Mucosa of descending colon (tissue), 3 donors: ENCODE data around the gene FKBP9. TPM values are rescaled to one million over a fixed set of nuclear protein-coding genes. Genes with fewer than 3 reads are reported as not detected.
A peak's percentile ranks its signal among the peaks of the same experiment; 100 is the strongest.
"Not testable (repeated sequence)": the region's sequence is repeated elsewhere in the genome, so short reads cannot be mapped to it uniquely, and the experiment has no call there.

Source experiments
- ATAC-seq: fragments of 200-7000 bp; cut with Tn5 transposase; one replicate; pipeline ENCODE4 v1.9.1; 2020; ENCODE audit warnings: mild to moderate bottlenecking, moderate library complexity
- DNase-seq, 3 donors: peaks; one replicate each; pipeline ENCODE4 v3.0.0-alpha.2; 2020
- H3K36me3 ChIP-seq: fragments of 200-600 bp; one replicate; pipeline ENCODE4 v1.8.0; 2021; ENCODE audit warnings: low read depth, mild to moderate bottlenecking
- H3K4me1 ChIP-seq: fragments of 200-600 bp; one replicate; pipeline ENCODE4 v1.8.0; 2021; ENCODE audit warnings: low read depth, mild to moderate bottlenecking
- H3K4me3 ChIP-seq: fragments of 200-600 bp; one replicate; pipeline ENCODE4 v1.8.0; 2021; ENCODE audit warnings: mild to moderate bottlenecking
- H3K9me3 ChIP-seq: fragments of 200-600 bp; one replicate; pipeline ENCODE4 v1.8.0; 2021; ENCODE audit warnings: mild to moderate bottlenecking
- CTCF ChIP-seq: fragments of 200-600 bp; IDR thresholded peaks from one replicate; pipeline ENCODE4 v1.8.0; 2022; ENCODE audit warnings: antibody characterized with exemption, mild to moderate bottlenecking
- intact Hi-C, 2 donors: fragments of 100-400 bp; cut with DNase I in 1 of 2; cut with micrococcal nuclease in 1 of 2; formaldehyde crosslinking; loops; one replicate each; pipeline versions ENCODE4 v1.11.0 to v1.11.1; 2022; cut with DNase I, micrococcal nuclease
- long read RNA-seq, 2 donors: library from polyadenylated mRNA; unstranded; transcript quantifications; one replicate each; pipeline ENCODE4 v2.0.0, GENCODE V29; 2019 to 2021
- total RNA-seq, 3 donors: library from RNA; stranded (reverse); fragmentation: NEBNext Ultra II Directional in 2 of 3; extraction: Animal tissue kit (Norgen Biotek cat#: 25700) in 2 of 3; gene quantifications; one replicate each; pipeline versions ENCODE4 v1.2.1 to v1.2.4, GENCODE V29; 2021 to 2023
- donor health status: DM: no; HTN: no; CAD: no; lungs with moderate emphysema.
- donor health status: DM: no; HTN: no; CAD: no.
- donor health status: DM: no; HTN: yes; CAD: no.

Gene FKBP9
- total RNA-seq: 10 to 100 TPM; 87.8 to 99.7 (median 98.8) TPM
- long read RNA-seq, donor 1, transcript FKBP9-201 (10 exons, 3,462 nt): major isoform, 88 of 106 reads
- long read RNA-seq, donor 1, partial matches to known transcripts: 1 of 106 reads
- long read RNA-seq, donor 1, other reads (novel, unspliced or antisense): 15 of 106 reads
- long read RNA-seq, donor 2, transcript FKBP9-201 (10 exons, 3,462 nt): major isoform, 23 of 46 reads
- long read RNA-seq, donor 2, partial matches to known transcripts: 2 of 46 reads
- long read RNA-seq, donor 2, other reads (novel, unspliced or antisense): 19 of 46 reads

GRCh38 chr7:32957326-32958045 lies at the start of gene FKBP9:
Gene FKBP9, plus strand, starts transcription at chr7:32957440. Its CDS starts 134 bp downstream, at chr7:32957574.
- peak; percentile 92 to 94 (median 92) for DNase-seq
- intact Hi-C loops: no loop called here

GRCh38 chr7:32910195-32910594 lies 47.0 kb upstream of the FKBP9 start:
- no peak overlapping the region for H3K4me3 ChIP-seq
- intact Hi-C loops: no loop called here
- no peaks in the 10 kb centered on the region for H3K9me3 ChIP-seq
- no peak for DNase-seq
- H3K36me3 ChIP-seq: no peaks in the 10 kb centered on the region
- ATAC-seq: no peak
- no peaks in the 10 kb centered on the region for H3K4me1 ChIP-seq
- TF ChIP-seq CTCF: no peak

More at GRCh38 chr7:32957326-32958045, at the start of gene FKBP9:
- Histone ChIP-seq H3K4me3 (peak within 1 kb of the TSS; percentile 84), H3K4me1 (peaks cover 8% of the 10 kb centered on the region), H3K36me3 (no peaks in the 10 kb centered on the region), H3K9me3 (no peaks in the 10 kb centered on the region)
- peak; percentile 96 for ATAC-seq
- no peak for TF ChIP-seq CTCF

GRCh38 chr7:32914184-32914583 lies 43.1 kb upstream of the FKBP9 start:
- H3K36me3 ChIP-seq: no peaks in the 10 kb centered on the region
- no peaks in the 10 kb centered on the region for H3K9me3 ChIP-seq
- H3K4me3 ChIP-seq: no peak overlapping the region
- no peak for TF ChIP-seq CTCF
- ATAC-seq (peak; percentile 50), DNase-seq (no peak)
- no peaks in the 10 kb centered on the region for H3K4me1 ChIP-seq
- intact Hi-C loops: no loop called here

- ATAC-seq (no peak), DNase-seq (no peak)
- H3K4me1 ChIP-seq: no peaks in the 10 kb centered on the region
- intact Hi-C loops: no loop called here
- no peak overlapping the region for H3K4me3 ChIP-seq
- H3K36me3 ChIP-seq: no peaks in the 10 kb centered on the region
- H3K9me3 ChIP-seq: no peaks in the 10 kb centered on the region
- TF ChIP-seq CTCF: no peak
These were observed 42.2 kb upstream of the FKBP9 start for GRCh38 chr7:32915041-32915536.

GRCh38 chr7:32916006-32916405 lies 41.2 kb upstream of the FKBP9 start:
- Histone ChIP-seq H3K4me1 (no peaks in the 10 kb centered on the region), H3K4me3 (no peak overlapping the region), H3K9me3 (no peaks in the 10 kb centered on the region), H3K36me3 (no peaks in the 10 kb centered on the region)
- DNase-seq: no peak
- ATAC-seq: no peak
- TF ChIP-seq CTCF: no peak
- intact Hi-C loops: no loop called here

- H3K4me3 ChIP-seq, H3K4me1 ChIP-seq, DNase-seq, H3K36me3 ChIP-seq, ATAC-seq, H3K9me3 ChIP-seq, intact Hi-C loops: not testable (repeated sequence)
These were observed 40.2 kb upstream of the FKBP9 start for GRCh38 chr7:32916994-32917393.
